Mucosa of descending colon (tissue), 3 donors: Measurements from ENCODE around the gene OR6S1. TPM values are rescaled to one million over a fixed set of nuclear protein-coding genes. Genes with fewer than 3 reads are reported as not detected.

Source experiments
- ATAC-seq: fragments of 200-7000 bp; cut with Tn5 transposase; one replicate; pipeline ENCODE4 v1.9.1; 2020; ENCODE audit warnings: mild to moderate bottlenecking, moderate library complexity
- DNase-seq, 3 donors: peaks; one replicate each; pipeline ENCODE4 v3.0.0-alpha.2; 2020
- H3K36me3 ChIP-seq: fragments of 200-600 bp; one replicate; pipeline ENCODE4 v1.8.0; 2021; ENCODE audit warnings: low read depth, mild to moderate bottlenecking
- H3K4me1 ChIP-seq: fragments of 200-600 bp; one replicate; pipeline ENCODE4 v1.8.0; 2021; ENCODE audit warnings: low read depth, mild to moderate bottlenecking
- H3K4me3 ChIP-seq: fragments of 200-600 bp; one replicate; pipeline ENCODE4 v1.8.0; 2021; ENCODE audit warnings: mild to moderate bottlenecking
- H3K9me3 ChIP-seq: fragments of 200-600 bp; one replicate; pipeline ENCODE4 v1.8.0; 2021; ENCODE audit warnings: mild to moderate bottlenecking
- intact Hi-C, 2 donors: fragments of 100-400 bp; cut with DNase I in 1 of 2; cut with micrococcal nuclease in 1 of 2; formaldehyde crosslinking; loops; one replicate each; pipeline versions ENCODE4 v1.11.0 to v1.11.1; 2022; cut with DNase I, micrococcal nuclease
- total RNA-seq, 3 donors: library from RNA; stranded (reverse); fragmentation: NEBNext Ultra II Directional in 2 of 3; extraction: Animal tissue kit (Norgen Biotek cat#: 25700) in 2 of 3; gene quantifications; one replicate each; pipeline versions ENCODE4 v1.2.1 to v1.2.4, GENCODE V29; 2021 to 2023
- TF ChIP-seq, protein P1 (sequence below): fragments of 200-600 bp; IDR thresholded peaks from one replicate; pipeline ENCODE4 v1.8.0; 2022; ENCODE audit warnings: antibody characterized with exemption, mild to moderate bottlenecking
- donor health status: DM: no; HTN: no; CAD: no; lungs with moderate emphysema.
- donor health status: DM: no; HTN: no; CAD: no.
- donor health status: DM: no; HTN: yes; CAD: no.

The OR6S1 gene
- total RNA-seq, 3 donors from 2014 or later: not detected

DNA sequence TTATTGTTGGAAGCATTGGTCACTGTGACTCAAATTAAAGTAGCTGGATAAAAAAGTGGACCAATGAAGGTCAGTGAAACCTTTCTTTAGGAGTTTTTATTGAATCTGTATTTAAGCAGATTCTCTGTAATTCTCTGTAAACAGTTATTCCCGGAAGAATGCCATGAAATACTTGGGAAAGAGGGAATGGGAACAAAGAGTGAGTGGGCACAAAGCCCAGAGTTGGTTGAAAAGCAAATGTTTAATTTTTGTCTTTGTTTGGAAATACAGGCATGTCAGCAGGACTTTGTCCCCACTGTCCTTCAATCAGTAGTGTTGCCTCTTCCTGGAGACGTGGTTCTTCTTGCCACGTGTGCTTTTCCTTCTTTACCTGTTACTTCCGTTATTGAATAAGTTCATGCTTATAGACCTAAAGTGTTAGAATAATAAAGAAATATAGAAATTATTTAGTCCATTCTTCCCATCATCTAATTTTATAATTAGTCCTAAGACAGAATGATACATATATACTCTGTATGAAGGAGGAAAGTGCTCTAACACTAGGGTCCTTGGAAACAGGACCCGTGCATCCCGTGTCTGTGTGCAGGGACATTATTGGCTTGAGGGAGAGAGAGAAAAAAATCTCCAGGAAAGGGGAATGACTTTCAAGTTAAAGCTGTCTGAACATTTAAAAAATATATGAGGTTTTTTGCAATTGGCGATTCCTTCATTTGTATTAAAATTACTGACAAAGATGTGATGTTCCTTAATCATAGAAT, 45.1 kb upstream of the OR6S1 start:
- DNase-seq (peak in 1 of 3 donors; percentile 84), ATAC-seq (peak; percentile 20)
- Histone ChIP-seq H3K4me1 (peaks cover 49% of the 10 kb centered on the region), H3K4me3 (no peak overlapping the region), H3K9me3 (no peaks in the 10 kb centered on the region), H3K36me3 (no peaks in the 10 kb centered on the region)
- intact Hi-C loops: loop anchor here in 1 of 2 donors (10.0 kb wide), 2 partner anchors 352 to 418 kb away; partner anchors contain the start of genes CCNB1IP1 and TMEM253
- TF ChIP-seq, protein P1, sequence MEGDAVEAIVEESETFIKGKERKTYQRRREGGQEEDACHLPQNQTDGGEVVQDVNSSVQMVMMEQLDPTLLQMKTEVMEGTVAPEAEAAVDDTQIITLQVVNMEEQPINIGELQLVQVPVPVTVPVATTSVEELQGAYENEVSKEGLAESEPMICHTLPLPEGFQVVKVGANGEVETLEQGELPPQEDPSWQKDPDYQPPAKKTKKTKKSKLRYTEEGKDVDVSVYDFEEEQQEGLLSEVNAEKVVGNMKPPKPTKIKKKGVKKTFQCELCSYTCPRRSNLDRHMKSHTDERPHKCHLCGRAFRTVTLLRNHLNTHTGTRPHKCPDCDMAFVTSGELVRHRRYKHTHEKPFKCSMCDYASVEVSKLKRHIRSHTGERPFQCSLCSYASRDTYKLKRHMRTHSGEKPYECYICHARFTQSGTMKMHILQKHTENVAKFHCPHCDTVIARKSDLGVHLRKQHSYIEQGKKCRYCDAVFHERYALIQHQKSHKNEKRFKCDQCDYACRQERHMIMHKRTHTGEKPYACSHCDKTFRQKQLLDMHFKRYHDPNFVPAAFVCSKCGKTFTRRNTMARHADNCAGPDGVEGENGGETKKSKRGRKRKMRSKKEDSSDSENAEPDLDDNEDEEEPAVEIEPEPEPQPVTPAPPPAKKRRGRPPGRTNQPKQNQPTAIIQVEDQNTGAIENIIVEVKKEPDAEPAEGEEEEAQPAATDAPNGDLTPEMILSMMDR: no peak

DNA sequence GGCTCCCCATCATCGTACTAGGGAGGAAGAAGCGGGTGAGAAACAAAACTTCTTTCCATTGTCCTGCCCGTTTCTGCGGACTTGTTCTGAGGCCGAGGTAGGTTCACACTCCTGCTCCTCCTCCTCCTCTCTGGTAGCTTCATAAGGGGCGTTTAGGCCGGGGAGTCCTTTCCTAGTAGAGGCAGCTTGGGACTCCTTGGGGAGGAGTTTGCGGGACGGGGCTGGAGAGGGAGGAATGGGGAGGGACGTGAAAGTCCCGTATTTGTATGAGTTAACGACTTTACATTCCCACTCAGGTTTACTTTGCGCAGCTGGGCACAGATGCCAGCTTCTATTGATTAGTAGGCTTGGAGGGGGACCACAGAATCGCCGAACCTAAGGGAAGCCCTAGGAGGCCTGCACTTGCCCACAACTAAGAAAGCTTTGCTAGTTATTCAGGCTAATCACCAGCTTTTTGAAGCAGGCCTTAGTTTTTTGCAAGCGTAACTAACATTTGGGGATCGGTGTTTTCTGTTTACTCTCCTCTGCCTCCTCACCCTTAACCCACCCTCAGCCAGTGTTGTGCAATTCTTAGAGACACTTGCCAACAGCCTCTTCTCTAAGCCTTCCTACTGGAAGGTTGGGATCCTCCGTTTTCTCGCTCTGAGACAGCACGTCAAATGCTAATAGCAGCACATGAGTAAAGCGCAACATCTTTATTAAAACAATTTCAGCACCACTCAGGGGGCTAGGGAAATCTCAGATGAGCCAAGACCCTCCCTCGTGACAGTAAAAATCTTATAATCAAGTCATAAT, 43.4 kb upstream of the OR6S1 start:
- intact Hi-C loops: loop anchor here (5.0 to 10.0 kb wide), 4 partner anchors 73 to 420 kb away; partner anchors contain the start of genes CCNB1IP1 (in 1 of the 2), TEP1 (in 1 of the 2) and TMEM253 (in 1 of the 2)
- Histone ChIP-seq H3K36me3 (no peaks in the 10 kb centered on the region), H3K9me3 (no peaks in the 10 kb centered on the region), H3K4me1 (peaks cover 54% of the 10 kb centered on the region), H3K4me3 (peak overlapping the region; percentile 52)
- no peak for ATAC-seq
- TF ChIP-seq, protein P1: no peak
- DNase-seq: peak; percentile 58 to 67 (median 64)

DNA sequence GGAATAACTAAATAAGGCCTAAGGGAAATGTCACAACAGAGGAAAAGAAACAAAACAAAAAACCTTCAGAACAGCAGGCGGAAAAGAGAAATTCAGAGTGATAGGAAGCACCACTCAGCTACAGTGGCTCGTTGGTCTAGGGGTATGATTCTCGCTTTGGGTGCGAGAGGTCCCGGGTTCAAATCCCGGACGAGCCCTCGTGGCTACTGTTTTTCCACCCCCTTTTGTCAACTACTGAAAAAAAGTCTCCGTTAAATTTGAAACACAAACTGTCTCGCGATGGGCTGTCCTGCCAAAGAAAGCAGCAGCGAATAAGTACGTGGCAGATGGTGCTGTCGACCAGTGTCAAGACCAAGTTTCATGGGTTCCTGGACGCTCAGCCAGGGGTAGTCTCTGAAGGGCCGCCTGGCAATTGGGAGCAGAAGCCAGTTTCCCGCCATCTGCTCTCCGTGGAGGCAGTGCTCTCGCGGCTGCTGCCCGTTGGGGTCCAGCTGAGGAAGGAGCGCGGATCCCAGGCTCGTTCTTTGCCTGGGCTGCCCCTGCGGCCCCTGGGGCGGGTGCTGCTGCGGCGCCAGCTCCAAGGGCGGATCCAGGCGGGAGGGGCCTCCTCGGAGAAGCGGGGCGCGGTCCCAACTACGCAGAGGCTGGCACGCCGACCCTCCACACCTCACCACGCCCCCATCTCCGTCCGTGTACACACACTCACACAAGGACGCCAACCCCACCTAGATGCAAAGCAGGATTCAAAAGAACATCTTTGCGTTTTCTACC, 42.6 kb upstream of the OR6S1 start, which contains the start of gene RNASE4:
TSS of gene RNASE4 (plus strand) at position 670 of the 771 bp plus-strand sequence. CDS start 14,812 bp downstream, outside the sequence.
- TF ChIP-seq, protein P1: no peak
- H3K4me3 ChIP-seq: peak within 1 kb of the TSS; percentile 52
- H3K4me1 ChIP-seq: peaks cover 54% of the 10 kb centered on the region
- ATAC-seq: peak; percentile 63
- H3K36me3 ChIP-seq: no peaks in the 10 kb centered on the region
- DNase-seq: peak; percentile 95 to 96 (median 95)
- no peaks in the 10 kb centered on the region for H3K9me3 ChIP-seq
- intact Hi-C loops: loop anchor here (5.0 to 10.0 kb wide), 4 partner anchors 72 to 421 kb away; partner anchors contain the start of genes CCNB1IP1 (in 1 of the 2), TEP1 (in 1 of the 2) and TMEM253 (in 1 of the 2)

DNA sequence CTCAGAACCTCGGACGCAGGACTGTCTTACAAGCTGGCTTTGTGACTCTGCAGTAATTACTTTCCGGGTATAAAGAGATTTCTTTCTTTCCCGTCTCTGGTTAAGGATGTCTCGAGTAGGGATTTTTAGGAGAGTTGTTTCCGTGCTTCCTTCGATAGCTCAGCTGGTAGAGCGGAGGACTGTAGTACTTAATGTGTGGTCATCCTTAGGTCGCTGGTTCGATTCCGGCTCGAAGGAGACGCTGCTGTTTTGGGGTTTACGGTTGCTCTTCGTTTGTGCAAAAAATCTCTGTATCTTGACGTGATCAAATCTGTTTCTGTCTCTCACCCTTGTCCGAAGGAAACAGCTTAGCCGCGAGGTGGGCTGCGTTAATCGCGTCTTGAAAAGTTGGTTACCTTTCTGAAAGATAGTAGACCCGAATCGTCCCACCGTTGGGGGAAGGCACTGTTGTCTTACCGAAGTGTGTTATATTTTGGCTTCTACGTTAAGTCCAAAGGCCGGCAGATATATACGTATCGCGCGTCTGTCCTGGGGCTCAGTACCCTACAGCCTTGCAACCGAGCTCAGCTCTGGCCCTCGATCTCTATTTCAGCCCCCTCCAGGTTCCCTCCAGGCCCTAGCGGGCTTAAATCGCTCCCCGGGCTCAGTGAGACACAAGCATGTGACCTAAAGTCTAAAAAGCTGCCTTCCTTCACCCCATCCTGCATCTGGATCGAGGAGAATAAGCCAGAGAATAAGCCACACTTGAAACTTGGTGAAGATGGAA, 41.8 kb upstream of the OR6S1 start:
- intact Hi-C loops: loop anchor here (5.0 to 10.0 kb wide), 4 partner anchors 71 to 421 kb away; partner anchors contain the start of genes CCNB1IP1 (in 1 of the 2), TEP1 (in 1 of the 2) and TMEM253 (in 1 of the 2)

More for the DNA sequence above, 41.8 kb upstream of the OR6S1 start:
- ATAC-seq: peak; percentile 38
- peak; percentile 73 to 87 (median 81) for DNase-seq
- H3K36me3 ChIP-seq: no peaks in the 10 kb centered on the region
- no peaks in the 10 kb centered on the region for H3K9me3 ChIP-seq
- peak overlapping the region; percentile 52 for H3K4me3 ChIP-seq
- TF ChIP-seq, protein P1: no peak
- H3K4me1 ChIP-seq: peaks cover 50% of the 10 kb centered on the region
